IMR-90 (cell line): ENCODE data around the gene STMN3. TPM values are rescaled to one million over a fixed set of nuclear protein-coding genes. Genes with fewer than 3 reads are reported as not detected.

Experiments
- ATAC-seq: fragments of 200-7000 bp; cut with Tn5 transposase; 2 replicates; pipeline ENCODE4 v1.9.1; 2020; ENCODE audit warnings: low read depth, mild to moderate bottlenecking, moderate library complexity
- BruUV-seq: library from RNA; stranded (reverse); fragments of 400-500 nt; replicated peaks from 2 replicates; lab custom pipeline; 2021; lab: Mats Ljungman, UMichigan
- CTCF ChIA-PET: fragments of 300-600 bp; formaldehyde crosslinking; extraction: SDS; loops from one replicate; lab custom pipeline; 2021; ENCODE audit warnings: antibody characterized with exemption; lab: Yijun Ruan, JAX
- POLR2A ChIA-PET: fragments of 300-600 bp; sonication (Branson Sonifier 250); formaldehyde crosslinking; loops from one replicate; lab custom pipeline; 2022; ENCODE audit warnings: antibody characterized with exemption; ENCODE audit not compliant: unreplicated experiment; lab: Charles Lee
- DNase-seq: peaks from one replicate; pipeline ENCODE4 v3.0.0; 2013
- H2AFZ ChIP-seq: replicated peaks from 2 replicates; pipeline ENCODE3; 2013; ENCODE audit warnings: low read length, mild to moderate bottlenecking; ENCODE audit not compliant: poor library complexity
- H2AK5ac ChIP-seq: 2 replicates; pipeline ENCODE4 v1.6.1; 2013; ENCODE audit warnings: low read depth, low read length, inconsistent platforms
- H2AK9ac ChIP-seq: replicated peaks from 2 replicates; pipeline ENCODE3; 2013; ENCODE audit warnings: mild to moderate bottlenecking, low read depth, low read length, moderate library complexity; ENCODE audit not compliant: poor library complexity
- H2BK120ac ChIP-seq: 2 replicates; pipeline ENCODE4 v1.6.1; 2013; ENCODE audit warnings: low read depth, low read length, inconsistent platforms
- H2BK15ac ChIP-seq: 3 replicates; pipeline ENCODE4 v1.6.1; 2013; ENCODE audit warnings: low read depth, low read length, inconsistent platforms
- H2BK20ac ChIP-seq: 2 replicates; pipeline ENCODE4 v1.6.1; 2013; ENCODE audit warnings: low read depth, mild to moderate bottlenecking, inconsistent platforms, low read length, moderate library complexity
- H2BK5ac ChIP-seq: 2 replicates; pipeline ENCODE4 v1.6.1; 2013; ENCODE audit warnings: mild to moderate bottlenecking, low read depth, low read length, inconsistent platforms; ENCODE audit not compliant: poor library complexity, severe bottlenecking
- H3K14ac ChIP-seq: replicated peaks from 2 replicates; pipeline ENCODE4 v1.6.1; 2013; ENCODE audit warnings: low read depth, low read length, inconsistent platforms
- H3K18ac ChIP-seq: 2 replicates; pipeline ENCODE4 v1.6.1; 2013; ENCODE audit warnings: low read depth, low read length, control low read depth
- H3K23ac ChIP-seq: 2 replicates; pipeline ENCODE4 v1.6.1; 2013; ENCODE audit warnings: low read depth, low read length, inconsistent platforms
- H3K27ac ChIP-seq: 2 replicates; pipeline ENCODE4 v1.5.1; 2013; ENCODE audit warnings: mild to moderate bottlenecking, control low read depth, low read length; ENCODE audit not compliant: insufficient read depth
- H3K27me3 ChIP-seq: 2 replicates; pipeline ENCODE4 v1.6.1; 2013; ENCODE audit warnings: low read length; ENCODE audit not compliant: control insufficient read depth, insufficient read depth
- H3K36me3 ChIP-seq: 2 replicates; pipeline ENCODE4 v1.6.1; 2013; ENCODE audit warnings: low read length, mixed read lengths; ENCODE audit not compliant: control insufficient read depth, insufficient read depth
- H3K4ac ChIP-seq: 2 replicates; pipeline ENCODE4 v1.6.1; 2013; ENCODE audit warnings: low read depth, low read length, inconsistent platforms
- H3K4me1 ChIP-seq: 2 replicates; pipeline ENCODE4 v1.6.1; 2013; ENCODE audit warnings: low read length, mixed read lengths; ENCODE audit not compliant: control insufficient read depth, insufficient read depth
- H3K4me2 ChIP-seq: 2 replicates; pipeline ENCODE4 v1.6.1; 2013; ENCODE audit warnings: low read depth, mild to moderate bottlenecking, control low read depth, low read length, moderate library complexity
- H3K4me3 ChIP-seq: 2 replicates; pipeline ENCODE4 v1.5.1; 2013; ENCODE audit warnings: low read depth, mild to moderate bottlenecking, control low read depth, low read length, moderate library complexity; ENCODE audit not compliant: insufficient read depth
- H3K56ac ChIP-seq: 2 replicates; pipeline ENCODE4 v1.6.1; 2013; ENCODE audit warnings: low read length, inconsistent platforms; ENCODE audit not compliant: insufficient read depth; ENCODE audit errors: extremely low read depth
- H3K79me1 ChIP-seq, 2 experiments: 2 replicates each; pipeline ENCODE4 v1.6.1; 2013; ENCODE audit warnings: low read length in 2 of 2, inconsistent platforms in 1 of 2, low read depth in 1 of 2
- H3K9ac ChIP-seq: 2 replicates; pipeline ENCODE4 v1.6.1; 2013; ENCODE audit warnings: low read depth, low read length, control low read depth
- H3K9me1 ChIP-seq: 2 replicates; pipeline ENCODE4 v1.6.1; 2013; ENCODE audit warnings: low read length, inconsistent platforms; ENCODE audit not compliant: insufficient read depth
- H3K9me3 ChIP-seq: 2 replicates; pipeline ENCODE4 v1.6.1; 2013; ENCODE audit warnings: low read length; ENCODE audit not compliant: control insufficient read depth, insufficient read depth
- H4K20me1 ChIP-seq: 2 replicates; pipeline ENCODE4 v1.6.1; 2013; ENCODE audit warnings: low read length, inconsistent platforms; ENCODE audit not compliant: insufficient read depth
- H4K5ac ChIP-seq: 2 replicates; pipeline ENCODE4 v1.6.1; 2013; ENCODE audit warnings: mild to moderate bottlenecking, low read depth, low read length, control low read depth
- H4K8ac ChIP-seq, 2 experiments: 2 replicates each; pipeline ENCODE4 v1.6.1; 2013; ENCODE audit warnings: low read depth in 2 of 2, low read length in 2 of 2, control low read depth in 1 of 2, inconsistent platforms in 1 of 2
- H4K91ac ChIP-seq: 2 replicates; pipeline ENCODE4 v1.6.1; 2013; ENCODE audit warnings: low read depth, low read length, inconsistent platforms; ENCODE audit not compliant: insufficient read depth
- BHLHE40 ChIP-seq: fragments of 150-350 bp; IDR thresholded peaks from 2 replicates; pipeline ENCODE4 v1.6.1; 2016; ENCODE audit warnings: mild to moderate bottlenecking, low read depth, low read length
- CEBPB ChIP-seq: IDR thresholded peaks from 2 replicates; pipeline ENCODE4 v1.6.1; 2012; ENCODE audit warnings: low read depth, low read length, improper control_type of control experiment
- FOS ChIP-seq: fragments of 150-350 bp; IDR thresholded peaks from 2 replicates; pipeline ENCODE4 v1.6.1; 2016; ENCODE audit warnings: low read depth, low read length
- MAFK ChIP-seq: IDR thresholded peaks from 2 replicates; pipeline ENCODE4 v1.6.1; 2012; ENCODE audit warnings: low read depth, low read length, improper control_type of control experiment
- MAZ ChIP-seq: IDR thresholded peaks from 2 replicates; pipeline ENCODE4 v1.6.1; 2012; ENCODE audit warnings: low read depth, mild to moderate bottlenecking, low read length, improper control_type of control experiment, moderate library complexity, borderline replicate concordance
- MXI1 ChIP-seq: IDR thresholded peaks from 2 replicates; pipeline ENCODE4 v1.6.1; 2012; ENCODE audit warnings: low read depth, mild to moderate bottlenecking, low read length, moderate library complexity, borderline replicate concordance
- RAD21 ChIP-seq: IDR thresholded peaks from 2 replicates; pipeline ENCODE4 v1.6.1; 2012; ENCODE audit warnings: low read length, improper control_type of control experiment
- RCOR1 ChIP-seq: IDR thresholded peaks from 2 replicates; pipeline ENCODE4 v1.6.1; 2012; ENCODE audit warnings: mild to moderate bottlenecking, low read length, improper control_type of control experiment; ENCODE audit not compliant: insufficient replicate concordance
- WGBS, 2 experiments: methylation state at CpG; one replicate each; pipeline versions ENCODE4 v1.1.5 to v1.1.7; 2013; ENCODE audit warnings: missing lambda C conversion rate in 2 of 2; ENCODE audit not compliant: insufficient read length in 1 of 2; ENCODE audit errors: extremely low coverage in 2 of 2; 5-methylcytosine and 5-hydroxymethylcytosine counted together
- dilution Hi-C: fragments of 300-500 bp; cut with HindIII; formaldehyde crosslinking; loops from one replicate; pipeline ENCODE4 v1.14.3; 2018; ENCODE audit warnings: low sequenced_read_pairs; ENCODE audit not compliant: unreplicated experiment
- in situ Hi-C: fragments of 300-500 bp; cut with MboI; formaldehyde crosslinking; loops from 3 replicates; pipeline ENCODE4 v1.14.3; 2019; ENCODE audit warnings: low sequenced_read_pairs, inconsistent platforms, mixed read lengths
- intact Hi-C: fragments of 100-400 bp; cut with micrococcal nuclease; formaldehyde crosslinking; loops from 2 replicates; pipeline ENCODE4 v1.10.0; 2022
- polyA plus RNA-seq, 3 experiments: library from polyadenylated mRNA; depleted of rRNA; stranded (reverse); fragments of >200 nt; gene quantifications; 2 replicates each; pipeline ENCODE4 v1.2.3, GENCODE V29; 2012; ENCODE audit warnings: low replicate concordance in 1 of 3
- total RNA-seq: library from RNA; depleted of rRNA; stranded (reverse); fragments of >200 nt; gene quantifications from 2 replicates; pipeline ENCODE4 v1.2.3, GENCODE V29; 2012
- TF ChIP-seq, protein P1 (sequence below): fragments of 150-350 bp; IDR thresholded peaks from 2 replicates; pipeline ENCODE4 v1.6.1; 2017; ENCODE audit warnings: mild to moderate bottlenecking, antibody characterized with exemption, low read length, low read depth

The STMN3 gene
- total and polyA plus RNA-seq, 2 of the 4 experiments (the other 2 are of a cell fraction) = 20.3 to 62.3 TPM

DNA sequence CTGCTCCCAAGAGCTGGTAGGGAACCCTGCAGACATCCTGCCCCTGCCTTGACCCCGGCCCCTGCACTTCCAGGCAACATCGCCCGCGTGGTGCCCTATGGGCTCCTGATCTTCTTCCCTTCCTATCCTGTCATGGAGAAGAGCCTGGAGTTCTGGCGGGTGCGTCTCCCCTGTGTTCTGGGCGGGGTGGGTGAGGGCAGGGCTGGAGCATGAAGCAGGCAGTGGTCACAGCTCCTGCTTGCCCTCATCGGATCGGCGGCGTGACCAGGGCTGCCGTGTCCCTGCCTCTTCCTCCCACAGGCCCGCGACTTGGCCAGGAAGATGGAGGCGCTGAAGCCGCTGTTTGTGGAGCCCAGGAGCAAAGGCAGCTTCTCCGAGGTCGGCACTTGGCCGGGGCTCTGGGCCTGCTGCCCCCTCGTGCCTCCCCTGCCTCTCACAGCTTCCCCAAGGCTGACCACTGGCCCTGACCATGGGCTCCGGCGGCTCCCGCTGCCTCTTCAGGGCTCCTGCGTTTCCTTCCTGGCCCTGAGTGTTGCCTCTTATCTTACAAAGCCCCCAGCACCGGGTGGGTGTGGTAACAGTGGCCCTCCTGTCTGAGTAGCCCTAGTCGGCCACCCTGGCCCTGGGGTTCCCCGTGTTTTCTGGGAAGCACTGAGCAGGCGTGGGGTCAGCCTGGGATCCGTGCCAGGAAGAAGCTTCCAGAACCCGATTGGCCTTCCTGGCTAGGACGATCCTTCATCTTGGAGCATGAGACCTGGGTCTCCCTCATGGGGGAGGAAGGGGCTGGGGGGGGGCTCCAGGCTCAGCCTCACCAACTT is 35.2 kb upstream of the STMN3 start (continued):
- TF ChIP-seq MAZ = no peak

DNA sequence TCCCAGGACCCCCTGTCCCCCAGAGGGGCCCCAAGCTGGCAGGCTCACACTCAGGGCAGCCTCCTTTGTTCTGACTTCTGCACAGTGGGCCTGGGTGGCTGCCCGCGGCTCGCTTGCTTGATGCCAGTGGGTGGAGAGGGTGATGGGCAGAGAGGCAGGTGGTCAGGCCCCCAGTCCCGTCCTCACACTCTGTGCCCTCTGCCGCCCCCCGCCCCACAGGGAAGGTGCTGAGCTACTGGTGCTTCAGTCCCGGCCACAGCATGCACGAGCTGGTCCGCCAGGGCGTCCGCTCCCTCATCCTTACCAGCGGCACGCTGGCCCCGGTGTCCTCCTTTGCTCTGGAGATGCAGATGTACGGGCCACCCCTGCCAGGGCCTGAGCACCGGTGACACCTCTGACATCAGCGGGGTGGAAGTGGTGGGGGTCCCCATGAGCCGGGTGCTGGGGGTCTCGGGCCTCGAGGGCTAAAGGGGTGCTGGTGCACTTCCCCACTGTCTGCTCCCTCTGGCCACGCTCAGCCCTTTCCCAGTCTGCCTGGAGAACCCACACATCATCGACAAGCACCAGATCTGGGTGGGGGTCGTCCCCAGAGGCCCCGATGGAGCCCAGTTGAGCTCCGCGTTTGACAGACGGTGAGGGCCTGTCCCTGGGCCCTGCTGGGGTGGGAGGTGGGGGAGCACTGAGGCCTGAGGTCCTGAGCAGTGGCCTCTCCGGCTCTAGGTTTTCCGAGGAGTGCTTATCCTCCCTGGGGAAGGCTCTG is 34.4 kb upstream of the STMN3 start:
- in situ Hi-C loops (no loop called here), dilution Hi-C loops (no loop called here), intact Hi-C loops (no loop called here)
- no peak for TF ChIP-seq RAD21
- TF ChIP-seq MAFK = no peak
- no peak for TF ChIP-seq MXI1
- TF ChIP-seq CEBPB = no peak
- TF ChIP-seq RCOR1 = no peak
- TF ChIP-seq MAZ = no peak
- TF ChIP-seq, protein P1, sequence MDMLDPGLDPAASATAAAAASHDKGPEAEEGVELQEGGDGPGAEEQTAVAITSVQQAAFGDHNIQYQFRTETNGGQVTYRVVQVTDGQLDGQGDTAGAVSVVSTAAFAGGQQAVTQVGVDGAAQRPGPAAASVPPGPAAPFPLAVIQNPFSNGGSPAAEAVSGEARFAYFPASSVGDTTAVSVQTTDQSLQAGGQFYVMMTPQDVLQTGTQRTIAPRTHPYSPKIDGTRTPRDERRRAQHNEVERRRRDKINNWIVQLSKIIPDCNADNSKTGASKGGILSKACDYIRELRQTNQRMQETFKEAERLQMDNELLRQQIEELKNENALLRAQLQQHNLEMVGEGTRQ = no peak
- TF ChIP-seq BHLHE40 = no peak
- TF ChIP-seq FOS = no peak
- Histone ChIP-seq H3K4ac (peak overlapping the region; percentile 98), H3K9ac (no peak overlapping the region), H4K20me1 (no peaks in the 10 kb centered on the region), H3K4me3 (no peak overlapping the region), H4K5ac (peak overlapping the region; percentile 94), H2BK15ac (no peak overlapping the region; the same call in 2 of the 3 replicates), H3K27me3 (no peaks in the 10 kb centered on the region), H3K9me3 (no peaks in the 10 kb centered on the region), H2AK5ac (peak overlapping the region; percentile 99), H4K8ac (peak overlapping the region; percentile 83 to 98), H3K9me1 (peaks cover 20% of the 10 kb centered on the region), H3K79me1 (peaks cover 10 to 33% of the 10 kb centered on the region in 2 experiments; a peak in 3 of 4 replicates), H3K36me3 (0 out of 2 replicates have a peak, but pooled peaks cover 3% of the 10 kb centered on the region), H2BK5ac (peak overlapping the region; percentile 96), H2AK9ac (peak overlapping the region; percentile 90), H3K14ac (peak overlapping the region; percentile 73), H3K23ac (peak overlapping the region; percentile 69; the same call in 1 of the 2 replicates), H3K18ac (peak overlapping the region; percentile 16; the same call in 1 of the 2 replicates), H3K4me1 (peaks cover 23% of the 10 kb centered on the region), H3K27ac (peak overlapping the region; percentile 63), H4K91ac (peak overlapping the region; percentile 92), H2BK120ac (peak overlapping the region; percentile 95), H2BK20ac (0 out of 2 replicates have a peak overlapping the region, but pooled peaks have one; percentile 82), H3K4me2 (no peak overlapping the region), H3K56ac (no peak overlapping the region), H2AFZ (no peak overlapping the region)
- ChIA-PET POLR2A (no interaction called here), CTCF (no interaction called here)
- ATAC-seq (no peak), DNase-seq (no peak)
- BruUV-seq = no TSS peak
- WGBS, 2 experiments = 96% methylated on average over 10 of the region's 29 CpGs; no CpG with 5 or more reads in 1 of the 2 experiments
